Testis (tissue), 3 donors: ENCODE data around the gene TRPC4. TPM values are rescaled to one million over a fixed set of nuclear protein-coding genes. Genes with fewer than 3 reads are reported as not detected.
"Not testable (repeated sequence)": the region's sequence is repeated elsewhere in the genome, so short reads cannot be mapped to it uniquely, and the experiment has no call there.

Source experiments
- DNase-seq: peaks from one replicate; pipeline ENCODE4 v3.0.0-alpha.2; 2019
- H3K27ac ChIP-seq, 2 donors: fragments of 200-600 bp; sonication (generic); one replicate each; pipeline ENCODE4 v1.5.1; 2019
- H3K27me3 ChIP-seq: fragments of 200-600 bp; sonication (generic); one replicate; pipeline ENCODE4 v1.5.1; 2019
- H3K36me3 ChIP-seq: fragments of 200-600 bp; sonication (generic); one replicate; pipeline ENCODE4 v1.5.1; 2017; ENCODE audit warnings: low read depth; ENCODE audit errors: missing control alignments
- H3K4me1 ChIP-seq: fragments of 200-600 bp; sonication (generic); one replicate; pipeline ENCODE4 v1.5.1; 2019
- H3K4me3 ChIP-seq, 2 donors: fragments of 200-600 bp; sonication (generic); one replicate each; pipeline ENCODE4 v1.5.1; 2017 to 2019
- H3K9me3 ChIP-seq: fragments of 200-600 bp; sonication (generic); one replicate; pipeline ENCODE4 v1.5.1; 2017
- CTCF ChIP-seq, 3 experiments: fragments of 450-650 bp in 2 of 3; fragments of 200-600 bp in 1 of 3; sonication (generic) in 1 of 3; IDR thresholded peaks; one replicate each; pipeline ENCODE4 v1.5.1; 2016 to 2019; ENCODE audit warnings: antibody characterized with exemption in 3 of 3, mild to moderate bottlenecking in 2 of 3, moderate library complexity in 1 of 3
- POLR2A ChIP-seq: fragments of 450-650 bp; IDR thresholded peaks from one replicate; pipeline ENCODE4 v1.6.1; 2017; ENCODE audit warnings: antibody characterized with exemption, mild to moderate bottlenecking, moderate library complexity
- WGBS, 2 donors: methylation state at CpG; one replicate each; pipeline ENCODE4 v1.1.5; 2018; 5-methylcytosine and 5-hydroxymethylcytosine counted together
- intact Hi-C: fragments of 100-400 bp; cut with DNase I; formaldehyde crosslinking; loops from one replicate; pipeline ENCODE4 v1.15.1; 2023; ENCODE audit warnings: low total_unique reads
- polyA plus RNA-seq: library from polyadenylated mRNA; stranded (reverse); fragments of 350-450 nt; fragmentation: Illumina TruSeq; extraction: RNeasy Lipid Tissue Mini Kit (QIAGEN cat#74804); gene quantifications from one replicate; pipeline ENCODE4 v1.2.3, GENCODE V29; 2014; ENCODE audit warnings: low read depth, low replicate concordance; ENCODE audit not compliant: insufficient read depth
- small RNA-seq, 2 donors: library from RNA; depleted of rRNA; stranded (forward); fragments of <200 nt; gene quantifications; one replicate each; pipeline ENCODE3, GENCODE V24; 2016
- total RNA-seq, 2 donors: library from RNA; depleted of rRNA; stranded (reverse); fragments of >200 nt; gene quantifications; one replicate each; pipeline ENCODE4 v1.2.3, GENCODE V29; 2016

TRPC4 gene
- total and polyA plus RNA-seq, 3 donors from 2014 or later = 0.06 to 0.12 TPM; not detected in 1

- Histone ChIP-seq H3K4me1 (no peaks in the 10 kb centered on the region), H3K27ac (no peak overlapping the region), H3K4me3 (no peak overlapping the region), H3K36me3 (no peaks in the 10 kb centered on the region), H3K9me3 (no peaks in the 10 kb centered on the region), H3K27me3 (no peaks in the 10 kb centered on the region)
- DNase-seq = no peak
- intact Hi-C loops = no loop called here
- TF ChIP-seq POLR2A = no peak
- no peak for TF ChIP-seq CTCF (IDR thresholded peaks at IDR 0.05)
These were observed 274.4 kb downstream of the TRPC4 start for GRCh38 chr13:37595162-37595561.

- H3K27ac ChIP-seq = no peak overlapping the region
- H3K4me3 ChIP-seq = no peak overlapping the region
- 62 to 67% methylated on average over 2 of the region's 2 CpGs for WGBS, 2 donors
- H3K36me3 ChIP-seq = no peaks in the 10 kb centered on the region
- no peaks in the 10 kb centered on the region for H3K9me3 ChIP-seq
- intact Hi-C loops = no loop called here
- no peak for DNase-seq
- no peaks in the 10 kb centered on the region for H3K4me1 ChIP-seq
- H3K27me3 ChIP-seq = no peaks in the 10 kb centered on the region
- TF ChIP-seq CTCF (IDR thresholded peaks at IDR 0.05) (no peak), POLR2A (no peak)
These were observed 275.0 kb downstream of the TRPC4 start for GRCh38 chr13:37594550-37594949.

GRCh38 chr13:37589381-37589780, 280.2 kb downstream of the TRPC4 start:
- intact Hi-C loops, H3K27ac ChIP-seq: not testable (repeated sequence)

GRCh38 chr13:37587236-37587635, 282.3 kb downstream of the TRPC4 start:
- TF ChIP-seq CTCF (IDR thresholded peaks at IDR 0.05) (no peak), POLR2A (no peak)
- H3K4me3 ChIP-seq = no peak overlapping the region
- no peaks in the 10 kb centered on the region for H3K36me3 ChIP-seq
- peak; percentile 30 for DNase-seq
- intact Hi-C loops = no loop called here
- H3K27ac ChIP-seq = no peak overlapping the region
- no peaks in the 10 kb centered on the region for H3K27me3 ChIP-seq
- 29 to 44% methylated on average over 2 of the region's 2 CpGs for WGBS, 2 donors
- H3K4me1 ChIP-seq = no peaks in the 10 kb centered on the region
- no peaks in the 10 kb centered on the region for H3K9me3 ChIP-seq

More at GRCh38 chr13:37589381-37589780, 280.2 kb downstream of the TRPC4 start:
- DNase-seq, H3K36me3 ChIP-seq, H3K4me1 ChIP-seq, H3K27me3 ChIP-seq, H3K4me3 ChIP-seq, H3K9me3 ChIP-seq: not testable (repeated sequence)
- 69 to 81% methylated on average over 4 of the region's 4 CpGs for WGBS, 2 donors

Small RNAs within 50 kb of the gene (small RNA-seq; reads per million reads assigned to genes)
- 0 reads per million in 2 donors for gene RNA5SP26
